Measurements from ENCODE around the gene USP10.

The USP10 gene

GRCh38 chr16:84739349-84740124, 39.7 kb downstream of the USP10 start:
- Histone ChIP-seq H3K18ac (ENCODE audit: low read length) (no peak overlapping the region), H3K9ac (ENCODE audit: low read length) (no peak overlapping the region), H2BK5ac (ENCODE audit: low read depth, low read length, poor library complexity) (no peak overlapping the region), H3K14ac (ENCODE audit: low read length) (no peak overlapping the region), H4K91ac (ENCODE audit: low read depth, low read length) (no peak overlapping the region), H3K4me1 (ENCODE audit: control insufficient read depth in 1 of 2, insufficient read depth in 2 of 2, low read length in 2 of 2) (peaks cover 0 to 9% of the 10 kb centered on the region in 2 experiments), H2AFZ (ENCODE audit: insufficient read depth, low read length, poor library complexity) (no peak overlapping the region), H3K4me2 (ENCODE audit: low read length) (no peak overlapping the region), H3K4ac (ENCODE audit: low read depth, low read length) (no peak overlapping the region), H2BK120ac (ENCODE audit: insufficient read depth, low read length, poor library complexity) (no peak overlapping the region), H3K27me3 (ENCODE audit: insufficient read depth, low read length) (no peaks in the 10 kb centered on the region), H3K4me3 (ENCODE audit: low read depth, low read length) (no peak overlapping the region), H2AK5ac (ENCODE audit: low read length) (no peak overlapping the region), H4K8ac (ENCODE audit: low read depth, low read length) (no peak overlapping the region), H2BK12ac (ENCODE audit: low read length) (no peak overlapping the region), H3K79me1 (ENCODE audit: low read length) (no peaks in the 10 kb centered on the region), H3K27ac (ENCODE audit: low read depth, low read length) (no peak overlapping the region), H3K23ac (ENCODE audit: low read length) (no peak overlapping the region), H3K9me3 (ENCODE audit: insufficient read depth, low read depth, low read length) (no peaks in the 10 kb centered on the region), H3K79me2 (ENCODE audit: control insufficient read depth, insufficient read depth, low read length, poor library complexity) (peaks cover 5% of the 10 kb centered on the region), H4K12ac (ENCODE audit: low read depth, low read length) (no peak overlapping the region), H3K36me3 (ENCODE audit: control insufficient read depth in 1 of 2, insufficient read depth in 2 of 2, low read length in 2 of 2) (peaks cover 9 to 21% of the 10 kb centered on the region in 2 experiments)
- peak in 1 of 2 donors; percentile 29 for DNase-seq
- 100% methylated on average over 1 of the region's 7 CpGs for WGBS (ENCODE audit: extremely low coverage, insufficient coverage, insufficient read length)

- no peaks in the 10 kb centered on the region for H3K9me3 ChIP-seq (ENCODE audit: insufficient read depth, low read depth, low read length)
- H3K9ac ChIP-seq (ENCODE audit: low read length), result no peak overlapping the region
- whole genome bisulfite sequencing (ENCODE audit: extremely low coverage, insufficient coverage, insufficient read length), result no CpG with 5 or more reads among the region's 5 CpGs
- H3K23ac ChIP-seq (ENCODE audit: low read length), result no peak overlapping the region
- no peak overlapping the region for H4K12ac ChIP-seq (ENCODE audit: low read depth, low read length)
- H4K8ac ChIP-seq (ENCODE audit: low read depth, low read length), result no peak overlapping the region
- H3K36me3 ChIP-seq (ENCODE audit: control insufficient read depth in 1 of 2, insufficient read depth in 2 of 2, low read length in 2 of 2), result peaks cover 13 to 26% of the 10 kb centered on the region in 2 experiments
- peaks cover 0 to 9% of the 10 kb centered on the region in 2 experiments for H3K4me1 ChIP-seq (ENCODE audit: control insufficient read depth in 1 of 2, insufficient read depth in 2 of 2, low read length in 2 of 2)
- peaks cover 5% of the 10 kb centered on the region for H3K79me2 ChIP-seq (ENCODE audit: control insufficient read depth, insufficient read depth, low read length, poor library complexity)
- no peak overlapping the region for H2BK12ac ChIP-seq (ENCODE audit: low read length)
- H3K4me3 ChIP-seq (ENCODE audit: low read depth, low read length), result no peak overlapping the region
- no peak overlapping the region for H2AFZ ChIP-seq (ENCODE audit: insufficient read depth, low read length, poor library complexity)
- H3K14ac ChIP-seq (ENCODE audit: low read length), result no peak overlapping the region
- no peak overlapping the region for H2BK120ac ChIP-seq (ENCODE audit: insufficient read depth, low read length, poor library complexity)
- H3K4ac ChIP-seq (ENCODE audit: low read depth, low read length), result no peak overlapping the region
- DNase-seq, result no peak
- no peak overlapping the region for H4K91ac ChIP-seq (ENCODE audit: low read depth, low read length)
- H3K27ac ChIP-seq (ENCODE audit: low read depth, low read length), result no peak overlapping the region
- H3K27me3 ChIP-seq (ENCODE audit: insufficient read depth, low read length), result no peaks in the 10 kb centered on the region
- no peak overlapping the region for H2BK5ac ChIP-seq (ENCODE audit: low read depth, low read length, poor library complexity)
- H3K4me2 ChIP-seq (ENCODE audit: low read length), result no peak overlapping the region
- H3K18ac ChIP-seq (ENCODE audit: low read length), result no peak overlapping the region
- H2AK5ac ChIP-seq (ENCODE audit: low read length), result no peak overlapping the region
- no peaks in the 10 kb centered on the region for H3K79me1 ChIP-seq (ENCODE audit: low read length)
These were observed 40.9 kb downstream of the USP10 start for GRCh38 chr16:84740596-84741116.

GRCh38 chr16:84741340-84741830, 41.6 kb downstream of the USP10 start:
- Histone ChIP-seq H3K4me3 (ENCODE audit: low read depth, low read length) (no peak overlapping the region), H3K36me3 (ENCODE audit: control insufficient read depth in 1 of 2, insufficient read depth in 2 of 2, low read length in 2 of 2) (peaks cover 11 to 24% of the 10 kb centered on the region in 2 experiments), H4K91ac (ENCODE audit: low read depth, low read length) (no peak overlapping the region), H3K27me3 (ENCODE audit: insufficient read depth, low read length) (no peaks in the 10 kb centered on the region), H2BK12ac (ENCODE audit: low read length) (no peak overlapping the region), H4K8ac (ENCODE audit: low read depth, low read length) (no peak overlapping the region), H2BK5ac (ENCODE audit: low read depth, low read length, poor library complexity) (no peak overlapping the region), H3K27ac (ENCODE audit: low read depth, low read length) (no peak overlapping the region), H3K18ac (ENCODE audit: low read length) (peak overlapping the region; percentile 37), H3K79me2 (ENCODE audit: control insufficient read depth, insufficient read depth, low read length, poor library complexity) (peaks cover 5% of the 10 kb centered on the region), H3K23ac (ENCODE audit: low read length) (no peak overlapping the region), H2AFZ (ENCODE audit: insufficient read depth, low read length, poor library complexity) (no peak overlapping the region), H3K4ac (ENCODE audit: low read depth, low read length) (peak overlapping the region; percentile 6), H3K9ac (ENCODE audit: low read length) (no peak overlapping the region), H3K9me3 (ENCODE audit: insufficient read depth, low read depth, low read length) (no peaks in the 10 kb centered on the region), H3K4me1 (ENCODE audit: control insufficient read depth in 1 of 2, insufficient read depth in 2 of 2, low read length in 2 of 2) (peaks cover 0 to 9% of the 10 kb centered on the region in 2 experiments), H3K4me2 (ENCODE audit: low read length) (no peak overlapping the region), H3K14ac (ENCODE audit: low read length) (no peak overlapping the region), H3K79me1 (ENCODE audit: low read length) (no peaks in the 10 kb centered on the region), H2BK120ac (ENCODE audit: insufficient read depth, low read length, poor library complexity) (no peak overlapping the region), H2AK5ac (ENCODE audit: low read length) (no peak overlapping the region), H4K12ac (ENCODE audit: low read depth, low read length) (no peak overlapping the region)
- no peak for DNase-seq
- no CpG with 5 or more reads among the region's 4 CpGs for WGBS (ENCODE audit: extremely low coverage, insufficient coverage, insufficient read length)

GRCh38 chr16:84742641-84743092, 42.9 kb downstream of the USP10 start:
- no peak overlapping the region for H3K4me2 ChIP-seq (ENCODE audit: low read length)
- peaks cover 0 to 9% of the 10 kb centered on the region in 2 experiments for H3K4me1 ChIP-seq (ENCODE audit: control insufficient read depth in 1 of 2, insufficient read depth in 2 of 2, low read length in 2 of 2)
- H3K23ac ChIP-seq (ENCODE audit: low read length), result no peak overlapping the region
- H3K9me3 ChIP-seq (ENCODE audit: insufficient read depth, low read depth, low read length), result no peaks in the 10 kb centered on the region
- no peak for DNase-seq
- H3K14ac ChIP-seq (ENCODE audit: low read length), result no peak overlapping the region
- peaks cover 11 to 20% of the 10 kb centered on the region in 2 experiments for H3K36me3 ChIP-seq (ENCODE audit: control insufficient read depth in 1 of 2, insufficient read depth in 2 of 2, low read length in 2 of 2)
- H3K79me1 ChIP-seq (ENCODE audit: low read length), result no peaks in the 10 kb centered on the region
- H3K27ac ChIP-seq (ENCODE audit: low read depth, low read length), result no peak overlapping the region
- H4K8ac ChIP-seq (ENCODE audit: low read depth, low read length), result no peak overlapping the region
- H2BK5ac ChIP-seq (ENCODE audit: low read depth, low read length, poor library complexity), result no peak overlapping the region
- no CpG with 5 or more reads among the region's 10 CpGs for WGBS (ENCODE audit: extremely low coverage, insufficient coverage, insufficient read length)
- H3K18ac ChIP-seq (ENCODE audit: low read length), result no peak overlapping the region
- H2BK12ac ChIP-seq (ENCODE audit: low read length), result no peak overlapping the region
- no peak overlapping the region for H2AK5ac ChIP-seq (ENCODE audit: low read length)
- no peak overlapping the region for H2AFZ ChIP-seq (ENCODE audit: insufficient read depth, low read length, poor library complexity)
- peaks cover 2% of the 10 kb centered on the region for H3K79me2 ChIP-seq (ENCODE audit: control insufficient read depth, insufficient read depth, low read length, poor library complexity)
- H4K91ac ChIP-seq (ENCODE audit: low read depth, low read length), result no peak overlapping the region
- H3K9ac ChIP-seq (ENCODE audit: low read length), result no peak overlapping the region
- no peak overlapping the region for H2BK120ac ChIP-seq (ENCODE audit: insufficient read depth, low read length, poor library complexity)
- no peaks in the 10 kb centered on the region for H3K27me3 ChIP-seq (ENCODE audit: insufficient read depth, low read length)
- H3K4ac ChIP-seq (ENCODE audit: low read depth, low read length), result no peak overlapping the region
- H4K12ac ChIP-seq (ENCODE audit: low read depth, low read length), result no peak overlapping the region
- no peak overlapping the region for H3K4me3 ChIP-seq (ENCODE audit: low read depth, low read length)

Data from trophoblast cell (in vitro differentiated cells and primary cell).